Vagina (tissue), 2 donors: ENCODE results near the gene PATE2.

ENCODE experiments used
- POLR2A ChIP-seq, 2 donors: fragments of 450-650 bp; IDR thresholded peaks; one replicate each; pipeline ENCODE4 v1.6.1; 2017; ENCODE audit warnings: antibody characterized with exemption in 2 of 2, mild to moderate bottlenecking in 2 of 2, moderate library complexity in 2 of 2
- POLR2AphosphoS5 ChIP-seq, 2 donors: sonication (generic); formaldehyde crosslinking; IDR thresholded peaks; one replicate each; pipeline ENCODE4 v1.9.0; 2017; ENCODE audit warnings: antibody characterized with exemption in 2 of 2, mild to moderate bottlenecking in 2 of 2, low read depth in 1 of 2; ENCODE audit not compliant: insufficient read depth in 1 of 2
- TF ChIP-seq, protein P1 (sequence below), 3 experiments: fragments of 450-650 bp in 2 of 3; fragments of 200-600 bp in 1 of 3; sonication (generic) in 1 of 3; IDR thresholded peaks; one replicate each; pipeline ENCODE4 v1.5.1; 2017 to 2019; ENCODE audit warnings: antibody characterized with exemption in 3 of 3, mild to moderate bottlenecking in 2 of 3, moderate library complexity in 2 of 3

GRCh38 chr11:125770583-125770982 is 8.0 kb downstream of the PATE2 start:
- TF ChIP-seq, protein P1, sequence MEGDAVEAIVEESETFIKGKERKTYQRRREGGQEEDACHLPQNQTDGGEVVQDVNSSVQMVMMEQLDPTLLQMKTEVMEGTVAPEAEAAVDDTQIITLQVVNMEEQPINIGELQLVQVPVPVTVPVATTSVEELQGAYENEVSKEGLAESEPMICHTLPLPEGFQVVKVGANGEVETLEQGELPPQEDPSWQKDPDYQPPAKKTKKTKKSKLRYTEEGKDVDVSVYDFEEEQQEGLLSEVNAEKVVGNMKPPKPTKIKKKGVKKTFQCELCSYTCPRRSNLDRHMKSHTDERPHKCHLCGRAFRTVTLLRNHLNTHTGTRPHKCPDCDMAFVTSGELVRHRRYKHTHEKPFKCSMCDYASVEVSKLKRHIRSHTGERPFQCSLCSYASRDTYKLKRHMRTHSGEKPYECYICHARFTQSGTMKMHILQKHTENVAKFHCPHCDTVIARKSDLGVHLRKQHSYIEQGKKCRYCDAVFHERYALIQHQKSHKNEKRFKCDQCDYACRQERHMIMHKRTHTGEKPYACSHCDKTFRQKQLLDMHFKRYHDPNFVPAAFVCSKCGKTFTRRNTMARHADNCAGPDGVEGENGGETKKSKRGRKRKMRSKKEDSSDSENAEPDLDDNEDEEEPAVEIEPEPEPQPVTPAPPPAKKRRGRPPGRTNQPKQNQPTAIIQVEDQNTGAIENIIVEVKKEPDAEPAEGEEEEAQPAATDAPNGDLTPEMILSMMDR (IDR thresholded peaks at IDR 0.05) = no peak
- TF ChIP-seq POLR2A (IDR thresholded peaks at IDR 0.05) = no peak
- no peak for TF ChIP-seq POLR2AphosphoS5 (IDR thresholded peaks at IDR 0.05; ENCODE audit: insufficient read depth in 1 of 2, low read depth in 1 of 2)
